GM19240 (cell line): ENCODE results near the gene PCDHGA9.
"Not testable (repeated sequence)": the region's sequence is repeated elsewhere in the genome, so short reads cannot be mapped to it uniquely, and the experiment has no call there.

Source experiments
- DNase-seq: peaks from one replicate; pipeline ENCODE4 v3.0.0; 2011; ENCODE audit warnings: low spot score; ENCODE audit not compliant: insufficient read length

Gene PCDHGA9

DNA sequence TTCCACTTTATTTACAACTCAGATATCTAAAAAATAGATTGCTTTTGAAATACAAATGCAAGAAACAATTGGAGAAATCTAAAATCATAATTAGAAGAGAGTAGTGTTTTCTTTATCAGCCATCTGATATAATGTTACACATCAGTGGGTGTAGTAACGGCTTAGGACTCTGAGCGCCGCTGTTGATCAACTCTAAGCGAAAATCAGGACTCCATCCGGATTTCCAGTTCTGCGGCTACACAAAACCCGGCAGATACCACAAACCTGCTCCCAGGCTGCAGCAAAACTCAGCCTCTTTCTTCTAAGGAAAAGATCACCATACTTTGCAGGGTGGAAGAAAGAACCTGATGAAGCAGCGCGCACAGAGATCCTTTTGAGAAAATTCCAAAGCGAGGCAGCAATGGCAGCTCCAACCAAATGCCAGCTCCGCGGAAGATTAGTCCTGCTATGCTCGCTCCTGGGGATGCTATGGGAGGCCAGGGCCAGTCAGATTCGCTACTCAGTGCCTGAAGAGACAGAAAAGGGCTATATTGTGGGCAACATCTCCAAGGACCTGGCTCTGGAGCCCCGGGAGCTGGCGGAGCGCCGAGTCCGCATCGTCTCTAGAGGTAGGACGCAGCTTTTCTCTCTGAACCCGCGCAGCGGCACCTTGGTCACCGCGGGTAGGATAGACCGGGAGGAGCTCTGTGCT is at the start of gene PCDHGA9:
TSS of gene PCDHGA9 (plus strand) at position 226 of the 691 bp plus-strand sequence. CDS start at position 401, 175 bp downstream.
- DNase-seq: no peak

- DNase-seq: no peak
Observed at GRCh38 chr5:141354900-141355469, 47.6 kb upstream of the PCDHGA9 start, which contains the start of gene PCDHGA4. PCDHGA4 (plus strand) TSS chr5:141355021; CDS start chr5:141355108, 87 bp downstream.

- DNase-seq: no peak
Observed at GRCh38 chr5:141355641-141356040, 46.9 kb upstream of the PCDHGA9 start.

DNA sequence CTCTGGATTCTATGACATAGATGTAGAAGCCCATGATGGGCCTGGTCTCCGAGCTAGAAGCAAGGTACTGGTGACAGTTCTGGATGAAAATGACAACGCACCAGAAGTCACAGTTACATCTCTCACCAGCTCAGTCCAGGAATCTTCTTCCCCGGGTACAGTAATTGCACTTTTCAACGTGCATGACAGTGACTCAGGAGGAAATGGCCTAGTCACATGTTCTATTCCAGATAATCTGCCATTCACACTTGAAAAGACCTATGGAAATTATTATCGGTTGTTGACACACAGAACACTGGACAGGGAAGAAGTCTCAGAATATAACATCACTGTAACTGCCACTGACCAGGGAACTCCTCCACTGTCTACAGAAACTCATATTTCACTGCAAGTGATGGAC is 46.4 kb upstream of the PCDHGA9 start:
- no peak for DNase-seq

GRCh38 chr5:141356950-141357349 is 45.6 kb upstream of the PCDHGA9 start:
- no peak for DNase-seq

DNA sequence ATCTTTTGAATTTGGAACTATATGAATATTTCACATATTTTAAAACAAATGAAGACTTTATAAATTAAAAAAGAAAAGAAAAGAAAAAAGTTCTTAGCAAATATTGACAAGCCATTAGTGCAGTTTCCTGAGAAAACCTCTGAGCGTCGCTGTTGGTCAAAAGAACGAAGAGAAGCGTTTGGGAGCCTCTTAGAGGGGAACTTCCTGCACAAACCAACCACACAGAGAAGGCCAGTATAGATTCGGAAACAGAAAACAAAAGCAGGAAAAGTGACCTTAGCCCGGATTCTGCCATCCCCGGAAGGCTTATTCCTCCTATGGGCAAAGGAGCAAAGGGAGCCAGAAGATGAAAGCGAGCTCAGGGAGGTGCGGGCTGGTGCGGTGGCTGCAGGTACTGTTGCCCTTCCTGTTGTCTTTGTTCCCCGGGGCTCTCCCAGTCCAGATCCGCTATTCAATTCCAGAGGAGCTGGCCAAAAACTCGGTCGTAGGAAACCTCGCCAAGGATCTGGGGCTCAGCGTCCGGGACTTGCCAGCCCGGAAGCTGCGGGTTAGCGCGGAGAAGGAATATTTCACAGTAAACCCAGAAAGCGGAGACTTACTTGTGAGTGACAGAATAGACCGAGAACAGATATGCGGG is 42.7 kb upstream of the PCDHGA9 start, which contains the start of gene PCDHGB2:
TSS of gene PCDHGB2 (plus strand) at position 205 of the 637 bp plus-strand sequence. CDS start at position 347, 142 bp downstream.
- peak; percentile 22 for DNase-seq

GRCh38 chr5:141360685-141361084 is 41.9 kb upstream of the PCDHGA9 start:
- no peak for DNase-seq

DNA sequence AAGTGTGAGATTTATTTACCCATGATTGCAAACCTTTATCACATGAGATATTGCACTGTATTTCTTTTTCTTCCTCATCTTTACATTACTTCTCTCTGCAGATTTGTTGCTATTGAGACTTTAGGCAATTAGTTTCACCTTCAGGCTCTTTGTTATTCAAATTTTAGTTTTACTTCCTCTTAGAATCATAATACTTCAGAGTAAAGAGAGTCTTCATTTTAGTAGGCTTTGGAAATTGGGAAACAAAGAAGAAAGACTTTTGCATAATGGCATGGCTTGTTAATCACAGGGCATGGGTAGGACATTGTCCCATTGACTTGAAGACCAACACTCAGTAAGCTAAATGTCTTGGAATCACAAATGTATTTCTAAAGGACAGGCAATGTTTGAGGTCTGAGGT is 39.9 kb upstream of the PCDHGA9 start:
- DNase-seq: no peak

DNA sequence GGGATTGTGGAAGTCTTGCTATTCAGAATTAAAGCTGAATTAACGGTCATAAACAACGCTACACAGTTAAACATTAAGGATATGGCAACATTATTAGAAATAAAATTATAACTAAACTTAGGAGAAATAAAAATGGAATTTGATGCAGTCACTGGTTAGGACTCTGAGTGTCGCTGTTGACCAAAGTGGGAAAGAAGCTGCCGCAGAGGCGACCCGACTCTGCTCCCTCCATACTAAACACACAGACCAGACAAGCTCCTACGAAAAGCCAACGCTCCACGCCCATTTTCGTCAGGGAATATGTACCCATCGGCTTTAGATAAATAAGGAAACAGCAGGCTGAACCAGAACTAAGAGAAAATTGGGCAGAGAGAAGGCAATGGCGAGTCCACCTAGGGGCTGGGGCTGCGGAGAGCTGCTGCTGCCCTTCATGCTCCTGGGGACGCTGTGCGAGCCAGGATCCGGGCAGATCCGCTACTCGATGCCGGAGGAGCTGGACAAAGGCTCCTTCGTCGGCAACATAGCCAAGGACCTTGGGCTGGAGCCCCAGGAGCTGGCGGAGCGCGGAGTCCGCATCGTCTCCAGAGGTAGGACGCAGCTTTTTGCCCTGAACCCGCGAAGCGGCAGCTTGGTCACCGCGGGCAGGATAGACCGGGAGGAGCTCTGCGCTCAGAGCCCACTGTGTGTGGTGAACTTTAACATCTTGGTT is 38.5 kb upstream of the PCDHGA9 start, which contains the start of gene PCDHGA5:
TSS of gene PCDHGA5 (plus strand) at position 211 of the 709 bp plus-strand sequence. CDS start at position 380, 169 bp downstream.
- no peak for DNase-seq

GRCh38 chr5:141366016-141366896 is 36.3 kb upstream of the PCDHGA9 start:
- DNase-seq: no peak

DNA sequence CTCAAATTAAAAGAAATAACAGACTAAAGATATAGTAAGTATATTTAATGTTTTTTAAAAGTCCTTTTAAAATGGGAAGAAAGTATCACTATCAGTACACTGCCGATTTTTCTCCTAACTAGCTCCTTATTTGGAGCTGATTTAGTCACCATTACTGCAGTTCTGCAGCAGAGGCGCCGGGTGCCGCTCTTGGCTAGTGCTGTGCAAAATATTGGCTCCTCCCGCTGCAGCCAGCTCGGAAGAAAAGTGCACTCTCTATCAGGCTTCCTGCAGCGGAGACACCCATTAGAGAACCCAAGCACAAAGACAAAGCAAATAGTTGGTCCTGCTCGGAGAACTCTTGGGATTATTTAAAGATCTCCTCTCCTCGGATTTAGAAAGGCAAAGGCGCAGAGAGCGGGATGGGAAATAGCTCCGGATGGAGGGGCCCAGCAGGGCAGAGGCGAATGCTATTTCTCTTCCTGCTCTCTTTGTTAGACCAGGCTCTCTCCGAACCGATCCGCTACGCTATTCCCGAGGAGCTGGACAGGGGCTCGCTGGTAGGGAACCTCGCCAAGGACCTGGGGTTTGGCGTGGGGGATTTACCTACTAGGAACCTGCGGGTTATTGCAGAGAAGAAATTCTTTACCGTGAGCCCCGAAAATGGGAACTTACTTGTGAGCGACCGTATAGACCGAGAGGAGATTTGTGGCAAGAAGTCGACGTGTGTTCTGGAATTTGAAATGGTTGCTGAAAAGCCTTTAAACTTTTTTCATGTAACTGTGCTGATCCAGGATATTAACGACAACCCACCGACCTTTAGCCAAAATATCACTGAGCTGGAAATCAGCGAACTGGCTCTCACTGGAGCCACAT is 32.4 kb upstream of the PCDHGA9 start, which contains the start of gene PCDHGB3:
TSS of gene PCDHGB3 (plus strand) at position 249 of the 855 bp plus-strand sequence. CDS start at position 402, 153 bp downstream.
- no peak for DNase-seq

GRCh38 chr5:141371572-141372475 is 30.8 kb upstream of the PCDHGA9 start:
- DNase-seq: no peak

DNA sequence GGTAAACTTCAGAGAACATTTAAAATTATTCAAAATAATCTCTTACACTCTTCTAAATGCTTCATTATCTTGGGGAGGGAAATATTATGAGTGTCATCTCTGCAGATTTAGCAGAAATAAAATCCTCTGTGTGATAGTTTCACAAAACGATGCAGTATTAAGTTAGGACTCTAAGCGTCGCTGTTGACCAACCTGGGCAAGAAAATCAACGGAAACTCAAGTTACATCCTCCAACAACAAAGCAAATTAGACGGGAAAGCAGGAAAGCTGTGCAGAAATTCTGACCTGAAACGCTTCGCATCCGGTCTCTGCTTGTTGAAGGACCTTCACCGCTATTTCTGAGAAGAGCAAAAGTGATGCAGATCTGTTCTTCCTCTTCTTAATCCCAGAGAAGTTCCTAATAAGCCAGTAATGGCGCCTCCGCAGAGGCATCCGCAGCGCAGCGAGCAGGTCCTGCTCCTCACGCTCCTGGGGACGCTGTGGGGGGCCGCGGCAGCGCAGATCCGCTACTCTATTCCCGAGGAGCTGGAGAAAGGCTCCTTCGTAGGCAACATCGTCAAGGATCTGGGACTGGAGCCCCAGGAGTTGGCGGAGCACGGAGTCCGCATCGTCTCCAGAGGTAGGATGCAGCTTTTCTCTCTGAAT is 28.8 kb upstream of the PCDHGA9 start, which contains the start of gene PCDHGA6:
TSS of gene PCDHGA6 (plus strand) at position 219 of the 645 bp plus-strand sequence. CDS start at position 412, 193 bp downstream.
- no peak for DNase-seq

- DNase-seq: no peak
Observed at GRCh38 chr5:141374627-141375026, 28.0 kb upstream of the PCDHGA9 start.

DNA sequence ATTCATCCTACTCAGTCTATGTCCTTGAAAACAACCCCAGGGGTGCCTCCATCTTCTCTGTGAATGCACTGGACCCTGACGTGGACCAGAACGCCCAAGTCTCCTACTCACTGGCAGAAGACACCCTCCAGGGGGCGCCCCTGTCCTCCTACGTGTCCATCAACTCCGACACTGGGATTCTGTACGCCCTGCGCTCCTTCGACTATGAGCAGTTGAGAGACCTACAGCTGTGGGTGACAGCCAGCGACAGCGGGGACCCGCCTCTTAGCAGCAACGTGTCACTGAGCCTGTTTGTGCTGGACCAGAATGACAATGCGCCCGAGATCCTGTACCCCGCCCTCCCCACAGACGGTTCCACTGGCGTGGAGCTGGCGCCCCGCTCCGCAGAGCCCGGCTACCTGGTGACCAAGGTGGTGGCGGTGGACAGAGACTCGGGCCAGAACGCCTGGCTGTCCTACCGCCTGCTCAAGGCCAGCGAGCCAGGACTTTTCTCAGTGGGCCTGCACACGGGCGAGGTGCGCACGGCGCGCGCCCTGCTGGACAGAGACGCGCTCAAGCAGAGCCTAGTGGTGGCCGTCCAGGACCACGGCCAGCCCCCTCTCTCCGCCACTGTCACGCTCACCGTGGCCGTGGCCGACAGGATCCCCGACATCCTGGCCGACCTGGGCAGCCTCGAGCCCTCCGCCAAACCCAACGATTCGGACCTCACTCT is 27.0 kb upstream of the PCDHGA9 start:
- not testable (repeated sequence) for DNase-seq

- DNase-seq: no peak
Observed at GRCh38 chr5:141382469-141383294, 19.9 kb upstream of the PCDHGA9 start, which contains the start of gene PCDHGA7. PCDHGA7 (plus strand) TSS chr5:141382742; CDS start chr5:141382900, 158 bp downstream.
